ENCODE results near the gene RAB36.

The RAB36 gene

GRCh38 chr22:23113067-23113846 is 32.0 kb upstream of the RAB36 start:
- Mint-ChIP-seq H3K4me1 (ENCODE audit: low read depth in 2 of 2) (no peaks in the 10 kb centered on the region), H3K9me3 (no peaks in the 10 kb centered on the region), H3K27me3 (no peaks in the 10 kb centered on the region), H3K4me3 (no peak overlapping the region), H3K36me3 (ENCODE audit: insufficient read depth) (no peaks in the 10 kb centered on the region), H3K27ac (no peak overlapping the region)
- DNase-seq (no peak), ATAC-seq (replicated peaks) (no peak)

GRCh38 chr22:23113847-23114720 is 31.2 kb upstream of the RAB36 start:
- Mint-ChIP-seq H3K4me1 (ENCODE audit: low read depth in 2 of 2) (no peaks in the 10 kb centered on the region), H3K9me3 (no peaks in the 10 kb centered on the region), H3K27ac (peak overlapping the region in 1 of 2 donors; percentile 56), H3K36me3 (ENCODE audit: insufficient read depth) (no peaks in the 10 kb centered on the region), H3K27me3 (no peaks in the 10 kb centered on the region), H3K4me3 (no peak overlapping the region)
- ATAC-seq (replicated peaks) (no peak), DNase-seq (no peak)

GRCh38 chr22:23114721-23115020 is 30.6 kb upstream of the RAB36 start:
- Mint-ChIP-seq H3K36me3 (ENCODE audit: insufficient read depth) (no peaks in the 10 kb centered on the region), H3K27me3 (no peaks in the 10 kb centered on the region), H3K4me1 (ENCODE audit: low read depth in 2 of 2) (peaks cover 5 to 6% of the 10 kb centered on the region in 2 donors), H3K4me3 (no peak overlapping the region), H3K27ac (peak overlapping the region in 1 of 2 donors; percentile 56), H3K9me3 (no peaks in the 10 kb centered on the region)
- ATAC-seq (replicated peaks) (no peak), DNase-seq (no peak)

- Mint-ChIP-seq H3K27me3 (no peaks in the 10 kb centered on the region), H3K27ac (no peak overlapping the region), H3K4me1 (ENCODE audit: low read depth in 2 of 2) (peaks cover 10% of the 10 kb centered on the region in 2 donors), H3K4me3 (no peak overlapping the region), H3K9me3 (no peaks in the 10 kb centered on the region), H3K36me3 (ENCODE audit: insufficient read depth) (no peaks in the 10 kb centered on the region)
- DNase-seq (no peak), ATAC-seq (replicated peaks) (no peak)
These were observed 29.9 kb upstream of the RAB36 start for GRCh38 chr22:23115369-23115768.

- Mint-ChIP-seq H3K27ac (peak overlapping the region in 1 of 2 donors; percentile 63), H3K36me3 (ENCODE audit: insufficient read depth) (no peaks in the 10 kb centered on the region), H3K9me3 (no peaks in the 10 kb centered on the region), H3K4me1 (ENCODE audit: low read depth in 2 of 2) (peaks cover 10 to 12% of the 10 kb centered on the region in 2 donors), H3K4me3 (no peak overlapping the region), H3K27me3 (no peaks in the 10 kb centered on the region)
- no peak for DNase-seq
- no peak for ATAC-seq (replicated peaks)
These were observed 29.3 kb upstream of the RAB36 start for GRCh38 chr22:23115825-23116494.

- H3K9me3 Mint-ChIP-seq = no peaks in the 10 kb centered on the region
- H3K27ac Mint-ChIP-seq = peak overlapping the region in 1 of 2 donors; percentile 63
- DNase-seq (no peak), ATAC-seq (replicated peaks) (no peak)
- H3K36me3 Mint-ChIP-seq (ENCODE audit: insufficient read depth) = no peaks in the 10 kb centered on the region
- no peaks in the 10 kb centered on the region for H3K27me3 Mint-ChIP-seq
- H3K4me1 Mint-ChIP-seq (ENCODE audit: low read depth in 2 of 2) = peaks cover 10 to 12% of the 10 kb centered on the region in 2 donors
- H3K4me3 Mint-ChIP-seq = no peak overlapping the region
These were observed 28.6 kb upstream of the RAB36 start for GRCh38 chr22:23116506-23117263.

GRCh38 chr22:23117275-23117674 is 28.0 kb upstream of the RAB36 start:
- H3K27ac Mint-ChIP-seq = peak overlapping the region in 1 of 2 donors; percentile 55
- H3K9me3 Mint-ChIP-seq = no peaks in the 10 kb centered on the region
- H3K27me3 Mint-ChIP-seq = no peaks in the 10 kb centered on the region
- no peak for ATAC-seq (replicated peaks)
- no peak for DNase-seq
- peaks cover 10 to 12% of the 10 kb centered on the region in 2 donors for H3K4me1 Mint-ChIP-seq (ENCODE audit: low read depth in 2 of 2)
- no peak overlapping the region for H3K4me3 Mint-ChIP-seq
- no peaks in the 10 kb centered on the region for H3K36me3 Mint-ChIP-seq (ENCODE audit: insufficient read depth)

GRCh38 chr22:23117891-23118646 is 27.2 kb upstream of the RAB36 start:
- no peaks in the 10 kb centered on the region for H3K36me3 Mint-ChIP-seq (ENCODE audit: insufficient read depth)
- H3K4me3 Mint-ChIP-seq = no peak overlapping the region
- no peak for ATAC-seq (replicated peaks)
- DNase-seq = no peak
- no peaks in the 10 kb centered on the region for H3K9me3 Mint-ChIP-seq
- peaks cover 10 to 13% of the 10 kb centered on the region in 2 donors for H3K4me1 Mint-ChIP-seq (ENCODE audit: low read depth in 2 of 2)
- no peaks in the 10 kb centered on the region for H3K27me3 Mint-ChIP-seq
- peak overlapping the region; percentile 91 to 99 for H3K27ac Mint-ChIP-seq

GRCh38 chr22:23118647-23119493 is 26.4 kb upstream of the RAB36 start:
- H3K27me3 Mint-ChIP-seq = no peaks in the 10 kb centered on the region
- H3K4me1 Mint-ChIP-seq (ENCODE audit: low read depth in 2 of 2) = peaks cover 10 to 14% of the 10 kb centered on the region in 2 donors
- H3K4me3 Mint-ChIP-seq = peak overlapping the region; percentile 60 to 78
- H3K27ac Mint-ChIP-seq = peak overlapping the region; percentile 91 to 99
- no peaks in the 10 kb centered on the region for H3K9me3 Mint-ChIP-seq
- ATAC-seq (replicated peaks) (no peak), DNase-seq (no peak)
- no peaks in the 10 kb centered on the region for H3K36me3 Mint-ChIP-seq (ENCODE audit: insufficient read depth)

- Mint-ChIP-seq H3K27me3 (no peaks in the 10 kb centered on the region), H3K9me3 (no peaks in the 10 kb centered on the region), H3K27ac (peak overlapping the region; percentile 91 to 99), H3K4me1 (ENCODE audit: low read depth in 2 of 2) (peaks cover 10 to 14% of the 10 kb centered on the region in 2 donors), H3K36me3 (ENCODE audit: insufficient read depth) (no peaks in the 10 kb centered on the region), H3K4me3 (peak overlapping the region; percentile 60 to 78)
- ATAC-seq (replicated peaks) (peak; percentile 94), DNase-seq (peak; percentile 47 to 50 (median 47))
These were observed 25.5 kb upstream of the RAB36 start for GRCh38 chr22:23119494-23120414.

GRCh38 chr22:23120415-23120899 is 24.8 kb upstream of the RAB36 start:
- Mint-ChIP-seq H3K27me3 (no peaks in the 10 kb centered on the region), H3K4me3 (no peak overlapping the region), H3K4me1 (ENCODE audit: low read depth in 2 of 2) (peaks cover 10 to 14% of the 10 kb centered on the region in 2 donors), H3K36me3 (ENCODE audit: insufficient read depth) (no peaks in the 10 kb centered on the region), H3K27ac (peak overlapping the region; percentile 91 to 99), H3K9me3 (no peaks in the 10 kb centered on the region)
- ATAC-seq (replicated peaks) (no peak), DNase-seq (no peak)

All from effector memory CD8-positive, alpha-beta T cell (primary cell).